Neural progenitor cell (in vitro differentiated cells): ENCODE measurements around the gene SFMBT1. TPM values are rescaled to one million over a fixed set of nuclear protein-coding genes. Genes with fewer than 3 reads are reported as not detected.

Source experiments
- DNase-seq: peaks from one replicate; pipeline ENCODE4 v3.0.0-alpha.2; 2016; ENCODE audit warnings: low spot score
- H2AFZ ChIP-seq: fragments of 200-600 bp; sonication (generic); replicated peaks from 2 replicates; pipeline ENCODE4 v1.6.1; 2016; ENCODE audit warnings: antibody characterized with exemption
- H3F3A ChIP-seq: fragments of 200-600 bp; sonication (generic); 2 replicates; pipeline ENCODE4 v1.6.1; 2016; ENCODE audit warnings: antibody characterized with exemption, low read depth
- H3K27ac ChIP-seq: fragments of 200-600 bp; sonication (generic); 2 replicates; pipeline ENCODE4 v1.5.1; 2016; ENCODE audit warnings: mild to moderate bottlenecking
- H3K27me3 ChIP-seq: fragments of 200-600 bp; sonication (generic); 2 replicates; pipeline ENCODE4 v1.6.1; 2016; ENCODE audit warnings: mild to moderate bottlenecking, moderate library complexity
- H3K36me3 ChIP-seq: fragments of 200-600 bp; sonication (generic); 2 replicates; pipeline ENCODE4 v1.5.1; 2016
- H3K4me1 ChIP-seq: fragments of 200-600 bp; sonication (generic); 2 replicates; pipeline ENCODE4 v1.6.1; 2016; ENCODE audit warnings: mixed run types
- H3K4me2 ChIP-seq: fragments of 200-600 bp; sonication (generic); 2 replicates; pipeline ENCODE4 v1.6.1; 2016
- H3K4me3 ChIP-seq: fragments of 200-600 bp; sonication (generic); 2 replicates; pipeline ENCODE4 v1.5.1; 2016
- H3K79me2 ChIP-seq: fragments of 200-600 bp; sonication (generic); 2 replicates; pipeline ENCODE4 v1.6.1; 2016; ENCODE audit warnings: low read depth
- H3K9ac ChIP-seq: fragments of 200-600 bp; sonication (generic); 2 replicates; pipeline ENCODE4 v1.6.1; 2016
- H3K9me3 ChIP-seq: fragments of 200-600 bp; sonication (generic); 2 replicates; pipeline ENCODE4 v1.5.1; 2016; ENCODE audit warnings: low read depth
- H4K20me1 ChIP-seq: fragments of 200-600 bp; sonication (generic); 2 replicates; pipeline ENCODE4 v1.6.1; 2016; ENCODE audit warnings: low read depth
- H3K27ac Mint-ChIP-seq: 3 replicates; pipeline ENCODE4 v1.8.0; 2021; ENCODE audit warnings: mixed read lengths
- H3K27me3 Mint-ChIP-seq: 2 replicates; pipeline ENCODE4 v1.8.0; 2022; ENCODE audit warnings: low read depth, mild to moderate bottlenecking, inconsistent platforms, moderate library complexity, mixed read lengths; ENCODE audit not compliant: insufficient read depth
- H3K36me3 Mint-ChIP-seq: 3 replicates; pipeline ENCODE4 v1.8.0; 2021; ENCODE audit warnings: mixed read lengths
- H3K4me1 Mint-ChIP-seq: 3 replicates; pipeline ENCODE4 v1.8.0; 2021; ENCODE audit warnings: mixed read lengths
- H3K4me3 Mint-ChIP-seq: 3 replicates; pipeline ENCODE4 v1.8.0; 2021; ENCODE audit warnings: mild to moderate bottlenecking, moderate library complexity, mixed read lengths
- H3K9me3 Mint-ChIP-seq: 3 replicates; pipeline ENCODE4 v1.8.0; 2020; ENCODE audit warnings: mixed read lengths
- EZH2 ChIP-seq: fragments of 200-600 bp; sonication (generic); IDR thresholded peaks from 2 replicates; pipeline ENCODE4 v1.6.1; 2017; ENCODE audit warnings: antibody characterized with exemption, mild to moderate bottlenecking, moderate library complexity
- EZH2phosphoT487 ChIP-seq: fragments of 200-600 bp; sonication (generic); IDR thresholded peaks from 2 replicates; pipeline ENCODE4 v1.6.1; 2017; ENCODE audit warnings: antibody characterized with exemption
- total RNA-seq: library from RNA; depleted of rRNA; stranded (reverse); fragments of >200 nt; gene quantifications from 2 replicates; pipeline ENCODE4 v1.2.3, GENCODE V29; 2015; ENCODE audit warnings: low replicate concordance
- TF ChIP-seq, protein P1 (sequence below): fragments of 200-600 bp; sonication (generic); IDR thresholded peaks from 2 replicates; pipeline ENCODE4 v1.5.1; 2017; ENCODE audit warnings: antibody characterized with exemption, mild to moderate bottlenecking

The SFMBT1 gene
- total RNA-seq, 1 donor from 2014 or later: 18.5 TPM

DNA sequence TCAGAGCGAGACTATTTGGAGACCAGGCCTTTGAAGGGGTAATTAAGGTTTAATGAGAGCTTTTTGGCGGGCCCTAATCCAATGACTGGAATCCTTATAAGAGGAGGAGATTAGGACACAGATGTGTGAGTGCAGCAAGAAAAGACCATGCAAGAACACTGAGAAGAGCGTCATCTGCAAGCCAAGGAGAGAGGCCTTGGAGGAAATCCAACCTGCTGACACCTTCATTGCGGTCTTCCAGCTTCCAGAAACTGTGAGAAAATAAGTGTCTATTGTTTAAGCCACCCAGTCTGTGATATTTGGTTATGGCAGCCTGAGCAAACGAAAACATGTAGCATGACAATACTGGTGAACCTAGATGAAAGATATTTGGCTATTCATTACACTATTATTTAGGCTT is 188.0 kb downstream of the SFMBT1 start:
- Histone ChIP-seq H3K4me2 (no peak overlapping the region), H3K9ac (no peak overlapping the region), H2AFZ (no peak overlapping the region), H3K4me1 (no peaks in the 10 kb centered on the region), H3K79me2 (no peaks in the 10 kb centered on the region), H3K36me3 (no peaks in the 10 kb centered on the region), H3K27ac (no peak overlapping the region), H4K20me1 (peaks cover 11% of the 10 kb centered on the region), H3K4me3 (no peak overlapping the region), H3K27me3 (no peaks in the 10 kb centered on the region), H3F3A (no peaks in the 10 kb centered on the region), H3K9me3 (no peaks in the 10 kb centered on the region)
- TF ChIP-seq, protein P1, sequence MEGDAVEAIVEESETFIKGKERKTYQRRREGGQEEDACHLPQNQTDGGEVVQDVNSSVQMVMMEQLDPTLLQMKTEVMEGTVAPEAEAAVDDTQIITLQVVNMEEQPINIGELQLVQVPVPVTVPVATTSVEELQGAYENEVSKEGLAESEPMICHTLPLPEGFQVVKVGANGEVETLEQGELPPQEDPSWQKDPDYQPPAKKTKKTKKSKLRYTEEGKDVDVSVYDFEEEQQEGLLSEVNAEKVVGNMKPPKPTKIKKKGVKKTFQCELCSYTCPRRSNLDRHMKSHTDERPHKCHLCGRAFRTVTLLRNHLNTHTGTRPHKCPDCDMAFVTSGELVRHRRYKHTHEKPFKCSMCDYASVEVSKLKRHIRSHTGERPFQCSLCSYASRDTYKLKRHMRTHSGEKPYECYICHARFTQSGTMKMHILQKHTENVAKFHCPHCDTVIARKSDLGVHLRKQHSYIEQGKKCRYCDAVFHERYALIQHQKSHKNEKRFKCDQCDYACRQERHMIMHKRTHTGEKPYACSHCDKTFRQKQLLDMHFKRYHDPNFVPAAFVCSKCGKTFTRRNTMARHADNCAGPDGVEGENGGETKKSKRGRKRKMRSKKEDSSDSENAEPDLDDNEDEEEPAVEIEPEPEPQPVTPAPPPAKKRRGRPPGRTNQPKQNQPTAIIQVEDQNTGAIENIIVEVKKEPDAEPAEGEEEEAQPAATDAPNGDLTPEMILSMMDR: no peak
- no peak for TF ChIP-seq EZH2phosphoT487
- no peak for TF ChIP-seq EZH2
- peaks cover 3% of the 10 kb centered on the region for H3K9me3 Mint-ChIP-seq
- no peak for DNase-seq
- peaks cover 3% of the 10 kb centered on the region for H3K36me3 Mint-ChIP-seq
- H3K27me3 Mint-ChIP-seq: no peaks in the 10 kb centered on the region
- no peak overlapping the region for H3K27ac Mint-ChIP-seq
- no peak overlapping the region for H3K4me3 Mint-ChIP-seq
- H3K4me1 Mint-ChIP-seq: peaks cover 7% of the 10 kb centered on the region

DNA sequence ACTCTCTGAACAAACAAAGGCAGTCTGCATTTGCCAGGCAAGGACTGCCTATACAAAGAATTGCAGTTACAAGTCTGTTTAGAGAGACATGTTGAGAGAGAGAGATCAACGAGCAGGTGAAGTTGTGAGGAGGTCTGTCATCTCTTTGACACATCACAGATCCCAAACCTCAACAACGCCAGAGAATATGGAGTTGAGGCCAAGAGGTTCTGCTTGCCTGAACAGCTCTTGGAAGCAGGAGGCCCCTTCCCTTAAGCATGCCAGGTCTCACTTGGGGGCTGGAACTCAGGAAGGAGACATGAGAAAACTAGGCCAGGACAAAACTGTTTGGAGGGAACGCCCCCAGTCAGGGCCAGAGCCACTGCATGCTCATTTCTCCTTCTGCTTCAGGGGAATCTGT is 188.7 kb downstream of the SFMBT1 start:
- no peaks in the 10 kb centered on the region for H3K36me3 ChIP-seq
- H3K79me2 ChIP-seq: no peaks in the 10 kb centered on the region
- Mint-ChIP-seq H3K36me3 (no peaks in the 10 kb centered on the region), H3K4me3 (no peak overlapping the region), H3K9me3 (no peaks in the 10 kb centered on the region), H3K27me3 (no peaks in the 10 kb centered on the region), H3K27ac (no peak overlapping the region), H3K4me1 (peaks cover 9% of the 10 kb centered on the region)
- H3K27ac ChIP-seq: no peak overlapping the region
- TF ChIP-seq, protein P1: no peak
- no peak for TF ChIP-seq EZH2
- TF ChIP-seq EZH2phosphoT487: no peak
- H3K9ac ChIP-seq: no peak overlapping the region
- no peak overlapping the region for H2AFZ ChIP-seq
- H3K4me3 ChIP-seq: no peak overlapping the region
- H3K4me1 ChIP-seq: no peaks in the 10 kb centered on the region
- no peaks in the 10 kb centered on the region for H3K9me3 ChIP-seq
- no peak for DNase-seq
- H3K4me2 ChIP-seq: no peak overlapping the region
- H4K20me1 ChIP-seq: peaks cover 11% of the 10 kb centered on the region
- no peaks in the 10 kb centered on the region for H3K27me3 ChIP-seq
- no peaks in the 10 kb centered on the region for H3F3A ChIP-seq

DNA sequence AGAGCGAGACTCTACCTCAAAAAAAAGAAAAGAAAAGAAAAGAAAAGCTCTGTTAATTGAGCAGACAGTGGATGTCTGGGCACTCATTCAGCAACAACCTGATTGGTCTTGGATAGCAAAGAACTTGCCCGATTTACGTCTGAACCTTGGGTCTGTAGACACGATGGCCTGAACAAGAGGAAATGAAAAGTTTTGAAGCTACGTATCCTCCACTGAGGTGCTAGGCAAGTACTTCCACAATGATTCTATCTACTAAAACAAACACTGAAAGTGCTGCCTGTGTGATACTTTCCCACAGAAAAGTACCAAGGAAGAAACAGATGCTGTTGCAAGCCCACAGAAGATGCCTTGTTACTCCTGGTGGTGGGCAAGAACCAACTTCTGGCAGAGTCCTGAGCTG is 189.2 kb downstream of the SFMBT1 start:
- H3K4me2 ChIP-seq: no peak overlapping the region
- H3K36me3 Mint-ChIP-seq: no peaks in the 10 kb centered on the region
- no peaks in the 10 kb centered on the region for H3K79me2 ChIP-seq
- H3F3A ChIP-seq: no peaks in the 10 kb centered on the region
- no peak overlapping the region for H3K4me3 Mint-ChIP-seq
- no peak for TF ChIP-seq EZH2
- TF ChIP-seq, protein P1: no peak
- TF ChIP-seq EZH2phosphoT487: no peak
- no peak overlapping the region for H3K27ac Mint-ChIP-seq
- H2AFZ ChIP-seq: no peak overlapping the region
- H4K20me1 ChIP-seq: peaks cover 11% of the 10 kb centered on the region
- no peaks in the 10 kb centered on the region for H3K36me3 ChIP-seq
- peaks cover 14% of the 10 kb centered on the region for H3K4me1 Mint-ChIP-seq
- H3K27me3 Mint-ChIP-seq: no peaks in the 10 kb centered on the region
- no peak overlapping the region for H3K27ac ChIP-seq
- no peaks in the 10 kb centered on the region for H3K4me1 ChIP-seq
- H3K27me3 ChIP-seq: no peaks in the 10 kb centered on the region
- H3K4me3 ChIP-seq: no peak overlapping the region
- H3K9me3 ChIP-seq: no peaks in the 10 kb centered on the region
- H3K9me3 Mint-ChIP-seq: no peaks in the 10 kb centered on the region
- H3K9ac ChIP-seq: no peak overlapping the region
- DNase-seq: no peak
